Measurements from ENCODE around the gene CAV1.

The CAV1 gene

DNA sequence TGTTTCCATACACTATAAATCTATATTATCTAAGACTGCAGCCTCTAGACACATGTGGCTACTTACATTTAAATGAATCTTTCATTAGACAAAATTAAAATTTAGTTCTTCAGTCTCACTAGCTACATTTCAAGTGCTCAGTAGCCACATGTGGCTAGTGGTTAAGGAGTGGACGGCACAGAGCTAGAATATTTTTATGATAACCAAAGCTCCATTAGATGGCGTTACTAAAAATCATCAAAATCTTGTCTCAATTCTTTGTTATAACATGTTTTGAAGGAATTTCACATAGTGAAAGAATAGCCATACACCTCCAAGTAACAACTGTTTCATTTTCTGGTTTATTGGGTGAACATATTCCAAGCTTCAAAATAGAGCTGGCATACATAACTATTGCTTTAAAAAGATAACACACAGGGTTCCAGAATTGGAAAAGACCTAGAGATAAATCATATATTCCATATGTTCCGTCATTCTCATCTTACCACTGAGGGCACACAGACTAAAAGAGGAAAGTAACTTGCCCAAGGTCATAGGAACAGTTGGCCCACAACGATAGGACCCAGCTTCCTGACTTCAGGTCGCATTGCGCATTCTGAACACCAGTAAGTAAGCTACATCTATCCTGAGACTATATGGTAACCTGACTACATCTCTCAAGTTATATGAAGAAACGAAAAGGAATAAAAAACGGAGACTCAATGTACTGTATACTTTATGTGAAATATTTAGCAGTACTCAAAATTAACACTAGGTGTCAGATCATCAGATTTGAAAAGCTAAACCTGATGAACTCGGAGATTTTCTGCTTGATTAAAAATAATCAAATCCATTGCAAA is 66.6 kb downstream of the CAV1 start:
- no peak overlapping the region for H3K27ac ChIP-seq
- peak overlapping the region in 1 of 2 donors; percentile 2 for H3K4me3 ChIP-seq
- TF ChIP-seq, protein P1, sequence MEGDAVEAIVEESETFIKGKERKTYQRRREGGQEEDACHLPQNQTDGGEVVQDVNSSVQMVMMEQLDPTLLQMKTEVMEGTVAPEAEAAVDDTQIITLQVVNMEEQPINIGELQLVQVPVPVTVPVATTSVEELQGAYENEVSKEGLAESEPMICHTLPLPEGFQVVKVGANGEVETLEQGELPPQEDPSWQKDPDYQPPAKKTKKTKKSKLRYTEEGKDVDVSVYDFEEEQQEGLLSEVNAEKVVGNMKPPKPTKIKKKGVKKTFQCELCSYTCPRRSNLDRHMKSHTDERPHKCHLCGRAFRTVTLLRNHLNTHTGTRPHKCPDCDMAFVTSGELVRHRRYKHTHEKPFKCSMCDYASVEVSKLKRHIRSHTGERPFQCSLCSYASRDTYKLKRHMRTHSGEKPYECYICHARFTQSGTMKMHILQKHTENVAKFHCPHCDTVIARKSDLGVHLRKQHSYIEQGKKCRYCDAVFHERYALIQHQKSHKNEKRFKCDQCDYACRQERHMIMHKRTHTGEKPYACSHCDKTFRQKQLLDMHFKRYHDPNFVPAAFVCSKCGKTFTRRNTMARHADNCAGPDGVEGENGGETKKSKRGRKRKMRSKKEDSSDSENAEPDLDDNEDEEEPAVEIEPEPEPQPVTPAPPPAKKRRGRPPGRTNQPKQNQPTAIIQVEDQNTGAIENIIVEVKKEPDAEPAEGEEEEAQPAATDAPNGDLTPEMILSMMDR (IDR thresholded peaks at IDR 0.05) = peak; percentile 65 to 67
- peaks cover 0 to 22% (median 7%) of the 10 kb centered on the region in 4 donors for H3K4me1 ChIP-seq
- no peak for DNase-seq
- no peaks in the 10 kb centered on the region for H3K27me3 ChIP-seq
- H3K9me3 ChIP-seq = no peaks in the 10 kb centered on the region
- no peaks in the 10 kb centered on the region for H3K36me3 ChIP-seq
- intact Hi-C loops (cut with DNase I; ENCODE audit: low total_unique reads) = loop anchor here (5.0 to 10.0 kb wide), 3 partner anchors 216 to 637 kb away; no protein-coding TSS in a partner anchor

DNA sequence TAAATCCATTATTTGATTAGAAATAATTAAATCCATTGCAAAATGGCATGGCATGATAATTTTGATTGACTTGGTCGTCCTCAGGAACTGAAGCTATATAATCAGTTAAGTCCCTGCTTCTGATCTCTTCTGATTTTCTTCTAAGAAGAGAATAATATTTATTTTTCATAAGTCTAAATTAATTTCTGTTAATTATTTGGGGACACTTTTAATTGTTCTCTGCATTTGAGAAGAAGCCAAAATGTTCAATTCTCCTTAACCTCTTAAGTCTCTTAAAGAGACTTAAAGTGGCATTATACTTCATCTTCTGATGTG is 67.2 kb downstream of the CAV1 start:
- TF ChIP-seq, protein P1 (IDR thresholded peaks at IDR 0.05) = no peak
- DNase-seq = no peak
- no peaks in the 10 kb centered on the region for H3K9me3 ChIP-seq
- no peaks in the 10 kb centered on the region for H3K27me3 ChIP-seq
- H3K36me3 ChIP-seq = no peaks in the 10 kb centered on the region
- intact Hi-C loops (cut with DNase I; ENCODE audit: low total_unique reads) = loop anchor here (5.0 to 10.0 kb wide), 3 partner anchors 215 to 637 kb away; no protein-coding TSS in a partner anchor
- peak overlapping the region in 1 of 2 donors; percentile 2 for H3K4me3 ChIP-seq
- peaks cover 0 to 22% (median 7%) of the 10 kb centered on the region in 4 donors for H3K4me1 ChIP-seq
- H3K27ac ChIP-seq = no peak overlapping the region

DNA sequence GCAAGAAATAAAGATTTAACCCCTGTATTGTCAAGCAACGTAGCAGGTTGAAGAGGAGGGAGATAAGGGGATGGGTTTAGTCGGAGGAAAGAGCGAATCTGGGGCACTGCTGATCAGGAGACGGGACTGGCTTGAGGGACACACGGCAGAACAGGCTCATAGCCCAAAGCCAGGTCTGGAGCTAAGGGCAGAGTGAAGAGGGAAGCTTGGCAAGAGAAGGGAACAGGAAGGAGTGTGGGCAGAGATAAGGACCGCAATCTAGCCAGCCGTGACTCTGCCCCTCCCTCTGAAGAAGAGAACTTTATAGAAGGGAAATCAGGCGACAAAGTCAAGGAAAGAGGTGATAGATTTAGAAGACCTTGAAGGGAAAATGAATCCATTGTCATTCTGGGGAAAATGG is 67.6 kb downstream of the CAV1 start:
- DNase-seq = no peak
- intact Hi-C loops (cut with DNase I; ENCODE audit: low total_unique reads) = loop anchor here (5.0 to 10.0 kb wide), 3 partner anchors 215 to 638 kb away; no protein-coding TSS in a partner anchor
- H3K36me3 ChIP-seq = no peaks in the 10 kb centered on the region
- H3K9me3 ChIP-seq = no peaks in the 10 kb centered on the region
- H3K27me3 ChIP-seq = no peaks in the 10 kb centered on the region
- H3K27ac ChIP-seq = no peak overlapping the region
- peak overlapping the region in 1 of 2 donors; percentile 2 for H3K4me3 ChIP-seq
- H3K4me1 ChIP-seq = peaks cover 0 to 22% (median 7%) of the 10 kb centered on the region in 4 donors
- TF ChIP-seq, protein P1 (IDR thresholded peaks at IDR 0.05) = no peak

DNA sequence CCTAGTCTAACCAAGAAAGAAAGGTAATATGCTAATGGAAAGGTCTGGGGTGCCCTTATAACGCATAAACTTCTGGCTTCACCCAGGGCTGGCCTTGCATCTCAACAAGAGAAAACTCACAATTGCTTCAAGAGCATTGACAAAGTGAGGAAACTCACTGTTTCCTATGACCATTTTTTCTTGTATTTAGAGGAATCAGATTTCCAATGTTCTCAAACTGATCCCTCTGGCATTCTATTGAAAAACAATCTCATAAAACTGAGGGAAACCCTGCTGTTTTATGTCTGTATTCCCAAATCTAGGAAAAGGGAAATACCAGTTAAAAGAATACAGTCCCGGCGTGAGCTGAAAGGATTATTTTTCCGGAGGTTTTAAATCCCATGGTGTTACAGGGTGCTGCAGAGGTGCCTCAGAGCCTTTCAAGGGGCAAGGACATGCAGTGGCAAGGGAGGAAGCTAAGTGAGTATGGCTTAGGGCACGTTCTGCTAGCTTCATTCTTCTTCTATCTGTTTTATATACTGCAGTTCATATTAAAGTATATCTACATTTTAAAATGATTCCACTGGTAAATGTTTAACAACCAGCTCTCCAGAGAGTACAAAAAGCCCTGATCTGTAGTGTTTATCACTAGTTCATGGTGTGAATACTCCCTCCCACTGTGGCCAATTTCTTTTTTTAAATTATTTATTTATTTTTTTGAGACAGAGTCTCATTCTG is 68.7 kb downstream of the CAV1 start:
- DNase-seq = no peak
- Histone ChIP-seq H3K4me1 (peaks cover 0 to 15% (median 2%) of the 10 kb centered on the region in 4 donors), H3K27ac (no peak overlapping the region), H3K4me3 (no peak overlapping the region), H3K9me3 (no peaks in the 10 kb centered on the region), H3K27me3 (no peaks in the 10 kb centered on the region), H3K36me3 (no peaks in the 10 kb centered on the region)
- intact Hi-C loops (cut with DNase I; ENCODE audit: low total_unique reads) = loop anchor here (5.0 to 10.0 kb wide), 3 partner anchors 214 to 639 kb away; no protein-coding TSS in a partner anchor
- TF ChIP-seq, protein P1 (IDR thresholded peaks at IDR 0.05) = no peak

DNA sequence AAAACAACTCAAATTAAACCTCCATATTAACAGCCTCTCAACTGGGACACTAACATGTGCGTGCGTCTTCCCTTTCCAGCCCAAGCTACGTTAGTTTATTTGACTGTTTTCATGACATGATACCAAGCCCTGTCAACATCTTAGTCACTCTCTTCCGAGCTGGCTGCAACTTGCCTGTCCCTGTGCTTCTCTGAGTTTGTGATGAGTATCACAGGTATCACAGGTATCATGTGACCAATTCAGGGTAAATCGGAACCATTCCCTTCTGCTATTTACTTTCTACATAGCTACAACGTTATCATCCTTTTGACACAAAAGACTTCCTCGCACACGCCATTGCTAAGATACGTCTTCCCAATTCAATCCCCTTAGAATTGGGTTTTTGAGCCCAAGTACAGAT is 70.2 kb downstream of the CAV1 start:
- H3K36me3 ChIP-seq = no peaks in the 10 kb centered on the region
- no peak overlapping the region for H3K27ac ChIP-seq
- DNase-seq = no peak
- H3K4me1 ChIP-seq = peaks cover 0 to 10% (median 0%) of the 10 kb centered on the region in 4 donors
- H3K4me3 ChIP-seq = no peak overlapping the region
- TF ChIP-seq, protein P1 (IDR thresholded peaks at IDR 0.05) = no peak
- H3K27me3 ChIP-seq = no peaks in the 10 kb centered on the region
- intact Hi-C loops (cut with DNase I; ENCODE audit: low total_unique reads) = loop anchor here (10.0 kb wide), 1 partner anchor 640 kb away; no protein-coding TSS in a partner anchor
- no peaks in the 10 kb centered on the region for H3K9me3 ChIP-seq
